ENCODE results near the gene TMEM119. TPM values are rescaled to one million over a fixed set of nuclear protein-coding genes. Genes with fewer than 3 reads are reported as not detected.

The TMEM119 gene
- total RNA-seq, 1 donor from 2014 or later = 1.3 TPM

DNA sequence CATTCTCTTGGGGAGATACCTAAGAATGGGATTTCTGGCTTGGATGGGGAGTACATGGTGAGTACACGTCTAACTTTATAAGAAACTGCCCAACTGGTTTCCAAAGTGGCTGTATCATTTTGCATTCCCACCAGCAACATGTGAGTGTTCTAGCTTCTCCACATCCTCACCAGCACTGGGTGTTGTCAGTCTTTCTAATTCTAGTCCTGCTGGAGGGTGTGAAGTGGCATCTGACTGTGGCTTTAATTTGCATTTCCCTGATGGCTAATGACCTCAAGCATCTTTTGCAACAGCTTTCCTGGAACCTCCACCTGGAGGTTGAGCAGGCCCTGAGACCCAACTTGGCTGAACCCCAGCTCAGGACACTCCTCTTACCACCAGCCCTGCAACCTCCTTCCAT is 18.0 kb upstream of the TMEM119 start:
- Histone ChIP-seq H3K36me3 (no peaks in the 10 kb centered on the region), H3K4me1 (peaks cover 8% of the 10 kb centered on the region), H3K27me3 (ENCODE audit: low read depth) (no peaks in the 10 kb centered on the region), H3K27ac (replicated peaks) (no peak overlapping the region), H3K4me3 (no peak overlapping the region), H3K9me3 (replicated peaks) (peaks cover 8% of the 10 kb centered on the region)
- TF ChIP-seq, protein P1, sequence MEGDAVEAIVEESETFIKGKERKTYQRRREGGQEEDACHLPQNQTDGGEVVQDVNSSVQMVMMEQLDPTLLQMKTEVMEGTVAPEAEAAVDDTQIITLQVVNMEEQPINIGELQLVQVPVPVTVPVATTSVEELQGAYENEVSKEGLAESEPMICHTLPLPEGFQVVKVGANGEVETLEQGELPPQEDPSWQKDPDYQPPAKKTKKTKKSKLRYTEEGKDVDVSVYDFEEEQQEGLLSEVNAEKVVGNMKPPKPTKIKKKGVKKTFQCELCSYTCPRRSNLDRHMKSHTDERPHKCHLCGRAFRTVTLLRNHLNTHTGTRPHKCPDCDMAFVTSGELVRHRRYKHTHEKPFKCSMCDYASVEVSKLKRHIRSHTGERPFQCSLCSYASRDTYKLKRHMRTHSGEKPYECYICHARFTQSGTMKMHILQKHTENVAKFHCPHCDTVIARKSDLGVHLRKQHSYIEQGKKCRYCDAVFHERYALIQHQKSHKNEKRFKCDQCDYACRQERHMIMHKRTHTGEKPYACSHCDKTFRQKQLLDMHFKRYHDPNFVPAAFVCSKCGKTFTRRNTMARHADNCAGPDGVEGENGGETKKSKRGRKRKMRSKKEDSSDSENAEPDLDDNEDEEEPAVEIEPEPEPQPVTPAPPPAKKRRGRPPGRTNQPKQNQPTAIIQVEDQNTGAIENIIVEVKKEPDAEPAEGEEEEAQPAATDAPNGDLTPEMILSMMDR (IDR thresholded peaks at IDR 0.05; ENCODE audit: borderline replicate concordance) = no peak
- no peak for DNase-seq
- intact Hi-C loops (cut with micrococcal nuclease) = loop anchor here (5.0 kb wide), 1 partner anchor 49 kb away; no protein-coding TSS in a partner anchor

DNA sequence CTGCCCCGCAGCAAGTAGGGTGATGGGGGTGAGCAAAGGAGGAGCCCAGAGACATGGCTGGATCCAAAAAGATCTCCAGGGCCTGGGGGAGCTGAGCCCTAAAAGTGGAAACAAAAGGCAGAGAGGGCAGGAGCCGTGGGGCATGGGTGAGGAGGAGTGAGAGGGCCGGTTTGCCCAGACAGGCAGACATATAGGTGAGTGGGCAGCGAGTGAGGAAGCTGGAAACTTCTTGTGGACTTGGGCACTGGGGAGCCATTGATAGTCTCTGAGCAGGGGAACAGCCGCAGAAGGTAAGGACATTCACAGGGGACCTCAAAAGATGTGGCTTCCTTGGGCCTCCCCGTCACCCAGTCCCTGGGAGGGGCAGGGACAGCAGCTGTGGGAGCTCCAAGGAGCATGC is 16.8 kb upstream of the TMEM119 start:
- Histone ChIP-seq H3K9me3 (replicated peaks) (peaks cover 8% of the 10 kb centered on the region), H3K36me3 (no peaks in the 10 kb centered on the region), H3K4me1 (peaks cover 14% of the 10 kb centered on the region), H3K4me3 (no peak overlapping the region), H3K27ac (replicated peaks) (no peak overlapping the region), H3K27me3 (ENCODE audit: low read depth) (no peaks in the 10 kb centered on the region)
- TF ChIP-seq, protein P1 (IDR thresholded peaks at IDR 0.05; ENCODE audit: borderline replicate concordance) = no peak
- DNase-seq = no peak
- intact Hi-C loops (cut with micrococcal nuclease) = loop anchor here (5.0 kb wide), 1 partner anchor 47 kb away; no protein-coding TSS in a partner anchor

DNA sequence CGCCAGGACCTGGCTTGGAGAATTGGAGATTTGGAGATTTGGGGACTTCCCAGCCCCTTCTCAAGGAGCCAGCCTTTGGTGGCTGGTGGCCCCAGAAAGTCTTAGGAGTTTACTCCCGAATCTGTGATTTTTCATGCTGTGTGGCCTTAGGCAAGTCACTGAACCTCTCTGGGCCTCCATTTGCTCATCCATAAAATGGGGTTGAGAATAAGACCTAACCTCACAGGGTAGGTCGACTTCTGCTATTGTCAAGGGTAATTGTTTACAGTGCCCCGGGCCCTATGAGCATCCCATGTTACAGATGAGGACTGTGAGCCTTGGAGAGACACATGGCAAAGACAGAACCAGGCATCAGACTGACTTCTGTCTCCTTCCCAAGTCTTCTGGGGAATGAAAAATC is 16.2 kb upstream of the TMEM119 start:
- TF ChIP-seq, protein P1 (IDR thresholded peaks at IDR 0.05; ENCODE audit: borderline replicate concordance) = no peak
- Histone ChIP-seq H3K27me3 (ENCODE audit: low read depth) (no peaks in the 10 kb centered on the region), H3K9me3 (replicated peaks) (peaks cover 8% of the 10 kb centered on the region), H3K27ac (replicated peaks) (no peak overlapping the region), H3K4me3 (no peak overlapping the region), H3K36me3 (no peaks in the 10 kb centered on the region), H3K4me1 (peaks cover 20% of the 10 kb centered on the region)
- intact Hi-C loops (cut with micrococcal nuclease) = no loop called here
- no peak for DNase-seq

DNA sequence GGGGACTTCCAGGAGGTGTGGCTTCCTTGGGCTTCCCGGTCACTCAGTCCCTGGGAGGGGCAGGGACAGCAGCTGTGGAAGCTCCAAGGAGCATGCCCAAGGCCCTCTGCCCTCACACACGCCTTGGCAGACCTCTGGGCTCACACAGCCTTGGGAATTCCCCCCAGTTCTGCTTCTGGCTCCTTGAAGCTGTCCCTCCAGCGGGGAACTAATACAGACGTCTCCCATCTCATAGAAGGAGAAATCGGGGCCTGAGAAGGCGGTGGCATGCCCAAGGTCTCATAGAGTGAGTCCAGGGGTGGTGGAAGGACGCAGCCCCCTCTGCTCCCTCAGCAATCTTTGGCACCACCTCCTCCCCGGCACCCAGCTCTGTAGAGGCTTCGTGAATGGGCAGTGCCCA is 15.7 kb upstream of the TMEM119 start:
- Histone ChIP-seq H3K27me3 (ENCODE audit: low read depth) (no peaks in the 10 kb centered on the region), H3K36me3 (no peaks in the 10 kb centered on the region), H3K27ac (replicated peaks) (no peak overlapping the region), H3K4me3 (no peak overlapping the region), H3K4me1 (peaks cover 25% of the 10 kb centered on the region), H3K9me3 (replicated peaks) (peaks cover 8% of the 10 kb centered on the region)
- DNase-seq = no peak
- intact Hi-C loops (cut with micrococcal nuclease) = no loop called here
- TF ChIP-seq, protein P1 (IDR thresholded peaks at IDR 0.05; ENCODE audit: borderline replicate concordance) = no peak

DNA sequence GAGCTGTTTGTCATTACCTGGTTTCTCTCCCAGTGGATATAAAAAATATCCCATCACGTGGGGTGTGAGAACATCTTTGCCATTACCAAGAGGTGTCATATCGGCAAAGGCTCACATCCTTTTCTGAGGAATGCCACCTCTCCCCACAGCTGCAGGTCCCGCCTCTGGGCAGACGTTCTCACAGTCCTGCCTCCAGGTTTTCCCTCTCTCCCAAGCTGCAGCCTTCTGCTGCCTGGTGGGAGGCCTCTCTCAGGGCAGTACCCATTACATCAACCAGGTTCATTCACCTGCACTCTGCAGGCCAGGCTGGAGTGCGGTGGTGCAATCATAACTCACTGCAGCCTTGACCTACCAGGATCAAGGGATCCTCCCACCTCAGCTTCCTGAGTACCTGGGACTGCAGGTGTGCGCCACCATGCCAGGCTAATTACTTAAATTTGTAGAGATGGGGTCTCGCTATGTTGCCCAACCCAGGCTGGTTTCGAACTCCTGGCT is 15.0 kb upstream of the TMEM119 start:
- TF ChIP-seq, protein P1 (IDR thresholded peaks at IDR 0.05; ENCODE audit: borderline replicate concordance) = no peak
- intact Hi-C loops (cut with micrococcal nuclease) = no loop called here

More for the DNA sequence above, 15.0 kb upstream of the TMEM119 start:
- Histone ChIP-seq H3K4me1 (peaks cover 19% of the 10 kb centered on the region), H3K9me3 (replicated peaks) (peaks cover 8% of the 10 kb centered on the region), H3K27ac (replicated peaks) (no peak overlapping the region), H3K36me3 (no peaks in the 10 kb centered on the region), H3K27me3 (ENCODE audit: low read depth) (no peaks in the 10 kb centered on the region), H3K4me3 (no peak overlapping the region)
- no peak for DNase-seq
